Tibial nerve (tissue), 4 donors: ENCODE data around the gene IL20RA.

Experiments
- EP300 ChIP-seq, 2 donors: sonication (generic); formaldehyde crosslinking; IDR thresholded peaks; one replicate each; pipeline ENCODE4 v1.6.1; 2017; ENCODE audit warnings: antibody characterized with exemption in 2 of 2, mild to moderate bottlenecking in 1 of 2
- POLR2A ChIP-seq, 2 donors: fragments of 450-650 bp; IDR thresholded peaks; one replicate each; pipeline ENCODE4 v1.6.1; 2017; ENCODE audit warnings: antibody characterized with exemption in 2 of 2, mild to moderate bottlenecking in 2 of 2, moderate library complexity in 2 of 2
- TF ChIP-seq, protein P1 (sequence below), 5 experiments: fragments of 200-600 bp in 3 of 5; fragments of 450-650 bp in 2 of 5; sonication (generic) in 3 of 5; IDR thresholded peaks; one replicate each; pipeline ENCODE4 v1.5.1; 2016 to 2019; ENCODE audit warnings: antibody characterized with exemption in 5 of 5, mild to moderate bottlenecking in 3 of 5, moderate library complexity in 2 of 5

DNA sequence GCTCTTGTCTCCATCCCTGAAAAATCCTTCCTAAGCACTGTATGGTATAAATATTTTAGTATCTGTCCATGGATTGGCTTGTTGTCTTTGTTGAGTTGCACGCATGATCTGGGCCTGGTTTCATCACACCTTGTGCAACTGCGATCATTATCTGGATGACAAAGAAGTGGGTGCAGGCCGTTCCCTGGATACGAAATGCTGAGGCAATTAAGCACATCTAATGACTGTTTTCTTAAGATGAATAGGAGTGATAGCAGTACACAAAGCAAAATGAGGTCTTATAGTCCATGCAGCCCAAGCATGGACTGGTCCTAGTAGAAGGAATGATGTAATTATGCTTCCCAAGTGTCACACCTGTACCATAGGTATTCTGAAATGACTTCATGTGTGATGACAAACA, 74.8 kb downstream of the IL20RA start:
- TF ChIP-seq, protein P1, sequence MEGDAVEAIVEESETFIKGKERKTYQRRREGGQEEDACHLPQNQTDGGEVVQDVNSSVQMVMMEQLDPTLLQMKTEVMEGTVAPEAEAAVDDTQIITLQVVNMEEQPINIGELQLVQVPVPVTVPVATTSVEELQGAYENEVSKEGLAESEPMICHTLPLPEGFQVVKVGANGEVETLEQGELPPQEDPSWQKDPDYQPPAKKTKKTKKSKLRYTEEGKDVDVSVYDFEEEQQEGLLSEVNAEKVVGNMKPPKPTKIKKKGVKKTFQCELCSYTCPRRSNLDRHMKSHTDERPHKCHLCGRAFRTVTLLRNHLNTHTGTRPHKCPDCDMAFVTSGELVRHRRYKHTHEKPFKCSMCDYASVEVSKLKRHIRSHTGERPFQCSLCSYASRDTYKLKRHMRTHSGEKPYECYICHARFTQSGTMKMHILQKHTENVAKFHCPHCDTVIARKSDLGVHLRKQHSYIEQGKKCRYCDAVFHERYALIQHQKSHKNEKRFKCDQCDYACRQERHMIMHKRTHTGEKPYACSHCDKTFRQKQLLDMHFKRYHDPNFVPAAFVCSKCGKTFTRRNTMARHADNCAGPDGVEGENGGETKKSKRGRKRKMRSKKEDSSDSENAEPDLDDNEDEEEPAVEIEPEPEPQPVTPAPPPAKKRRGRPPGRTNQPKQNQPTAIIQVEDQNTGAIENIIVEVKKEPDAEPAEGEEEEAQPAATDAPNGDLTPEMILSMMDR (IDR thresholded peaks at IDR 0.05): no peak
- TF ChIP-seq EP300 (IDR thresholded peaks at IDR 0.05): no peak
- no peak for TF ChIP-seq POLR2A (IDR thresholded peaks at IDR 0.05)
